DND-41 (cell line): ENCODE data around the gene MCCD1.

ENCODE experiments used
- ATAC-seq: fragments of 200-7000 bp; cut with Tn5 transposase; 3 replicates; pipeline ENCODE4 v1.9.1; 2021; ENCODE audit warnings: low read depth; ENCODE audit not compliant: insufficient read depth
- DNase-seq: peaks from one replicate; pipeline ENCODE4 v3.0.0-alpha.2; 2020
- H2AFZ ChIP-seq: 2 replicates; pipeline ENCODE4 v1.6.0; 2012; ENCODE audit warnings: low read depth, low read length
- H3K27ac ChIP-seq: 2 replicates; pipeline ENCODE4 v1.5.1; 2012; ENCODE audit warnings: low read length, inconsistent platforms
- H3K27me3 ChIP-seq: fragments of 200-600 bp; sonication (generic); 2 replicates; pipeline ENCODE4 v1.6.0; 2012; ENCODE audit warnings: low read length, mild to moderate bottlenecking, inconsistent platforms; ENCODE audit not compliant: insufficient read depth, poor library complexity
- H3K36me3 ChIP-seq: 2 replicates; pipeline ENCODE4 v1.5.1; 2012; ENCODE audit warnings: low read length, inconsistent platforms; ENCODE audit not compliant: insufficient read depth
- H3K4me1 ChIP-seq: 2 replicates; pipeline ENCODE4 v1.5.1; 2012; ENCODE audit warnings: mild to moderate bottlenecking, low read length; ENCODE audit not compliant: insufficient read depth
- H3K4me2 ChIP-seq: 2 replicates; pipeline ENCODE4 v1.6.0; 2012; ENCODE audit warnings: mild to moderate bottlenecking, moderate library complexity, low read length, inconsistent platforms; ENCODE audit not compliant: insufficient read depth
- H3K4me3 ChIP-seq, 2 experiments: fragments of 200-600 bp in 1 of 2; shearing (Covaris generic) in 1 of 2; 2 replicates each; pipeline ENCODE4 v1.5.1; 2012 to 2016; ENCODE audit warnings: inconsistent platforms in 2 of 2, low read length in 2 of 2, mild to moderate bottlenecking in 2 of 2, low read depth in 1 of 2, moderate library complexity in 1 of 2
- H3K79me2 ChIP-seq: 2 replicates; pipeline ENCODE4 v1.6.0; 2012; ENCODE audit warnings: low read length, inconsistent platforms; ENCODE audit not compliant: insufficient read depth
- H3K9ac ChIP-seq: 2 replicates; pipeline ENCODE4 v1.6.0; 2012; ENCODE audit warnings: low read depth, mild to moderate bottlenecking, inconsistent platforms, low read length, moderate library complexity
- H3K9me3 ChIP-seq: 2 replicates; pipeline ENCODE4 v1.5.1; 2012; ENCODE audit warnings: low read length, moderate library complexity, mild to moderate bottlenecking, inconsistent platforms; ENCODE audit not compliant: insufficient read depth, severe bottlenecking
- H4K20me1 ChIP-seq: 2 replicates; pipeline ENCODE4 v1.6.0; 2012; ENCODE audit warnings: low read length; ENCODE audit not compliant: insufficient read depth
- EZH2 ChIP-seq: IDR thresholded peaks from 3 replicates; pipeline ENCODE4 v1.6.1; 2012; ENCODE audit warnings: borderline replicate concordance, low read depth, mild to moderate bottlenecking, moderate library complexity, low read length, inconsistent platforms; ENCODE audit not compliant: severe bottlenecking
- TF ChIP-seq, protein P1 (sequence below): IDR thresholded peaks from 2 replicates; pipeline ENCODE4 v1.5.1; 2012; ENCODE audit warnings: borderline replicate concordance, low read length, moderate library complexity, mild to moderate bottlenecking; ENCODE audit not compliant: poor library complexity, severe bottlenecking; ENCODE audit errors: extremely low read depth

MCCD1 gene

GRCh38 chr6:31579119-31579505 lies 50.4 kb downstream of the MCCD1 start:
- Histone ChIP-seq H3K9me3 (no peaks in the 10 kb centered on the region), H3K27ac (no peak overlapping the region), H3K79me2 (peaks cover 4% of the 10 kb centered on the region; the same call in 1 of the 2 replicates), H3K4me2 (no peak overlapping the region), H2AFZ (no peak overlapping the region), H3K27me3 (peaks cover 10% of the 10 kb centered on the region), H3K9ac (no peak overlapping the region), H3K36me3 (no peaks in the 10 kb centered on the region; the same call in 1 of the 2 replicates), H3K4me1 (peaks cover 57% of the 10 kb centered on the region), H3K4me3 (no peak overlapping the region), H4K20me1 (no peaks in the 10 kb centered on the region)
- no peak for DNase-seq
- TF ChIP-seq EZH2: no peak
- TF ChIP-seq, protein P1, sequence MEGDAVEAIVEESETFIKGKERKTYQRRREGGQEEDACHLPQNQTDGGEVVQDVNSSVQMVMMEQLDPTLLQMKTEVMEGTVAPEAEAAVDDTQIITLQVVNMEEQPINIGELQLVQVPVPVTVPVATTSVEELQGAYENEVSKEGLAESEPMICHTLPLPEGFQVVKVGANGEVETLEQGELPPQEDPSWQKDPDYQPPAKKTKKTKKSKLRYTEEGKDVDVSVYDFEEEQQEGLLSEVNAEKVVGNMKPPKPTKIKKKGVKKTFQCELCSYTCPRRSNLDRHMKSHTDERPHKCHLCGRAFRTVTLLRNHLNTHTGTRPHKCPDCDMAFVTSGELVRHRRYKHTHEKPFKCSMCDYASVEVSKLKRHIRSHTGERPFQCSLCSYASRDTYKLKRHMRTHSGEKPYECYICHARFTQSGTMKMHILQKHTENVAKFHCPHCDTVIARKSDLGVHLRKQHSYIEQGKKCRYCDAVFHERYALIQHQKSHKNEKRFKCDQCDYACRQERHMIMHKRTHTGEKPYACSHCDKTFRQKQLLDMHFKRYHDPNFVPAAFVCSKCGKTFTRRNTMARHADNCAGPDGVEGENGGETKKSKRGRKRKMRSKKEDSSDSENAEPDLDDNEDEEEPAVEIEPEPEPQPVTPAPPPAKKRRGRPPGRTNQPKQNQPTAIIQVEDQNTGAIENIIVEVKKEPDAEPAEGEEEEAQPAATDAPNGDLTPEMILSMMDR: no peak
- ATAC-seq: no peak
